Measurements from ENCODE around the gene TIMP1. TPM values are rescaled to one million over a fixed set of nuclear protein-coding genes. Genes with fewer than 3 reads are reported as not detected.
"Not testable (repeated sequence)": the region's sequence is repeated elsewhere in the genome, so short reads cannot be mapped to it uniquely, and the experiment has no call there.

The TIMP1 gene
- polyA plus RNA-seq, 1 donor: 84.0 TPM

DNA sequence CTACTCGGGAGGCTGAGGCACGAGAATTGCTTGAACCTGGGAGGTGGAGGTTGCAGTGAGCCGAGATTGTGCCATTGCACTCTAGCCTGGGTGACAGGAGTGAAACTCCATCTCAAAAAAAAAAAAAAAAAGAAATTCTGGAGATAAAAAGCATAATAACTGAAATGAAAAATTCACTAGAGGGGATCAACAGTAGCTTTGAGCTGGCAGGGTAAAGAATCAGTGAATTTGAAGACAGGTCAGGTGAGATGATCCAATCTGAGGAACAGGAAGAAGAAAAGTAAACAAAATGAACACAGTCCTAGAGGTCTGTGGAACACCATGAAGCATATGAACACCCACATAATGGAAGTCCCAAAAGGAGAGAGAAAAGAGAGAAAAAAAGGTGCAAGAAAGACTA is 15.0 kb downstream of the TIMP1 start:
- Histone ChIP-seq H3K27me3 (ENCODE audit: control insufficient read depth, insufficient read depth, low read length) (no peaks in the 10 kb centered on the region), H3K9me3 (ENCODE audit: control insufficient read depth, low read depth, low read length) (no peaks in the 10 kb centered on the region), H3K4me1 (ENCODE audit: control insufficient read depth, insufficient read depth, low read length) (no peaks in the 10 kb centered on the region), H3K4me3 (ENCODE audit: low read length) (no peak overlapping the region), H3K27ac (ENCODE audit: low read length) (no peak overlapping the region), H3K36me3 (ENCODE audit: control insufficient read depth, insufficient read depth, low read length) (no peaks in the 10 kb centered on the region)
- WGBS (ENCODE audit: insufficient coverage, low lambda C conversion rate): no CpG with 5 or more reads among the region's 3 CpGs
- DNase-seq: no peak

DNA sequence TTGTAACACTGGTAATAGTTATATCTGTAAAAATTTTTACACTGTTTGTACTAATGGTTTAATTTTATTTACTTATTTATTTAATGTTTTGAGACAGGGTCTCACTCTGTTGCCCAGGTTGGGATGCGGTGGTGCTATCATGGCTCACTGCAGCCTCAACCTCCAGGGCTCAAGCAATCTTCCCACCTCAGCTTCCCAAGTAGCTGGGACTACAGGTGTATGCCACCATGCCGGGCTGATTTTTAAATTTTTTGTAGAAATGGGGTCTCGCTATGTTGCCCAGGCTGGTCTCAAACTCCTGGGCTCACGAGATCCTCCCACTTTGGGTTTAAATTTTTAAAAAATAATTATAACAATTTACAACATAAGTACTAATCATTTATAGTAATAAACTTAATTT is 20.9 kb downstream of the TIMP1 start:
- DNase-seq; H3K9me3 ChIP-seq (ENCODE audit: control insufficient read depth, low read depth, low read length); H3K4me1 ChIP-seq (ENCODE audit: control insufficient read depth, insufficient read depth, low read length); H3K4me3 ChIP-seq (ENCODE audit: low read length); H3K27me3 ChIP-seq (ENCODE audit: control insufficient read depth, insufficient read depth, low read length); H3K27ac ChIP-seq (ENCODE audit: low read length); H3K36me3 ChIP-seq (ENCODE audit: control insufficient read depth, insufficient read depth, low read length): not testable (repeated sequence)
- no CpG with 5 or more reads among the region's 4 CpGs for WGBS (ENCODE audit: insufficient coverage, low lambda C conversion rate)

DNA sequence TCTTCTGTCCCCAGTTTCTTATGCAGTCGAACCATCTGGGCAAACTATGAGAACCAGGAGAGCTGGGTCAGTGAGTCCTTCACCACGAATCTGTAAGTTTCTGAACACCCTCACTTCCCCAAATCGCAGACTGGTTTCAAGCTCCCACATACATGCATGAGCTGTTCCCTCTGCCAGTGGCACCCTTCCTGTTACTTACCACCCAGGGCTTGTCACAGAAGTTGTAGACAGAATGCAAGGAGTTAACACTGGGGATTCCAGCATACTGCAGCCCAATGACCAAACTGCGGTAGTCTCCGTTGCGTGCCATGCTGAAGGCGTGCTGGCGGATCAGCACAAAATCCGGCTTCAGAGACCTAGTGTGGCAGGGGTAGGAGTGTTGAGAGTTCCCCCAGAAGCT is 22.8 kb downstream of the TIMP1 start:
- no peak for DNase-seq
- Histone ChIP-seq H3K36me3 (ENCODE audit: control insufficient read depth, insufficient read depth, low read length) (no peaks in the 10 kb centered on the region), H3K27ac (ENCODE audit: low read length) (no peak overlapping the region), H3K4me3 (ENCODE audit: low read length) (no peak overlapping the region), H3K4me1 (ENCODE audit: control insufficient read depth, insufficient read depth, low read length) (no peaks in the 10 kb centered on the region), H3K27me3 (ENCODE audit: control insufficient read depth, insufficient read depth, low read length) (no peaks in the 10 kb centered on the region), H3K9me3 (ENCODE audit: control insufficient read depth, low read depth, low read length) (no peaks in the 10 kb centered on the region)
- WGBS (ENCODE audit: insufficient coverage, low lambda C conversion rate): no CpG with 5 or more reads among the region's 9 CpGs

DNA sequence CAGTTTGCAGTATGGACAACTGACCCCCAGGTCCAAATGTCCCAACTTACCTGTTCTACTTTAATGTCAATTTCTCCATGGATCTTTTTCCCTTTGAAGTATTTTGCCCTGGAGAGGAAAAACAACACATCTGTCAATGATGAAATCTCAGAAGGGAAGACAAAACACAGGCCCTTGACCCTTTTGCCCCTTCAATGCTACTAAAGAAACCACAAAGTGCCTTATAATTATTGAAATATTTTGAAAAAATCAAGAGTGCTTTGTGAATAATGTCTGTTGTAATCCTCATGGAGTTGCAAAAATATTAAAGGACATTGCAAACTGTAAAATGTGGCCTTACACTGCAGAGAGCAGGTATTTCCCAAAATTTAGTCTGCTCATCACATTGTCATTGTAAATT is 24.9 kb downstream of the TIMP1 start:
- Histone ChIP-seq H3K4me3 (ENCODE audit: low read length) (no peak overlapping the region), H3K36me3 (ENCODE audit: control insufficient read depth, insufficient read depth, low read length) (no peaks in the 10 kb centered on the region), H3K4me1 (ENCODE audit: control insufficient read depth, insufficient read depth, low read length) (no peaks in the 10 kb centered on the region), H3K27me3 (ENCODE audit: control insufficient read depth, insufficient read depth, low read length) (no peaks in the 10 kb centered on the region), H3K9me3 (ENCODE audit: control insufficient read depth, low read depth, low read length) (no peaks in the 10 kb centered on the region), H3K27ac (ENCODE audit: low read length) (no peak overlapping the region)
- no peak for DNase-seq

DNA sequence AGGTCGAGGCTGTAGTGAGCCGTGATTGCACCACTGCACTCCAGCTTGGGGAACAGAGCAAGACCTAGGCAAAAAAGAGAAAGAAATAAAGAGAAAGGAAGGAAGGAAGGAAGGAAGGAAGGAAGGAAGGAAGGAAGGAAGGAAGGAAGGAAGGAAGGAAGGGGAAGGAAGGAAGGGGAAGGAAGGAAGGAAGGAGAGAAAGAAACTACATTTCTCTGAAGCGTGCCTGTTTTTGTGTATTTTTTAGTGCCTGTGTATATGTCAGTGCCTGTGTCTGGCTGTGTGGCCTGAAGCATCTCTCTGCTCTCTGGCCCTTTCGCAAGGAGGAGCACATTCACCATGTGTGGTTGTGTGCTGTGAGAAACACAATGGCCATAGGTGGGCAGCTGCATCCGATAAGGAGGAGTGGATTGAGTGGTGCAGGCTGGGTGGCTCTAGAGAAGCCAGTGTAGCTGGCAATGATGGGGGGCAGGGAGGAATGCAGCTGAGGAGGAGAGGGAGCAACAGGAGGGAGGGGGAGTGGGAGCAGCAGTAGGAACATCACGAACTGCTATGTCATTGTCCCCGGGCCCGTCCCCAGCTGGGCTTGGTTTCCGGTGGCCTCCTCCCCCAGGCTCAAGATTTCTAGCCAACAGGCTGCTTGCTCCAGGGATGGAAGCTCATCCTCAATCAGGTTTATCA is 26.0 kb downstream of the TIMP1 start:
- H3K4me1 ChIP-seq (ENCODE audit: control insufficient read depth, insufficient read depth, low read length): no peaks in the 10 kb centered on the region
- no peak overlapping the region for H3K4me3 ChIP-seq (ENCODE audit: low read length)
- no CpG with 5 or more reads among the region's 9 CpGs for WGBS (ENCODE audit: insufficient coverage, low lambda C conversion rate)
- no peaks in the 10 kb centered on the region for H3K36me3 ChIP-seq (ENCODE audit: control insufficient read depth, insufficient read depth, low read length)
- H3K27me3 ChIP-seq (ENCODE audit: control insufficient read depth, insufficient read depth, low read length): no peaks in the 10 kb centered on the region
- no peak overlapping the region for H3K27ac ChIP-seq (ENCODE audit: low read length)
- DNase-seq: no peak
- H3K9me3 ChIP-seq (ENCODE audit: control insufficient read depth, low read depth, low read length): no peaks in the 10 kb centered on the region

DNA sequence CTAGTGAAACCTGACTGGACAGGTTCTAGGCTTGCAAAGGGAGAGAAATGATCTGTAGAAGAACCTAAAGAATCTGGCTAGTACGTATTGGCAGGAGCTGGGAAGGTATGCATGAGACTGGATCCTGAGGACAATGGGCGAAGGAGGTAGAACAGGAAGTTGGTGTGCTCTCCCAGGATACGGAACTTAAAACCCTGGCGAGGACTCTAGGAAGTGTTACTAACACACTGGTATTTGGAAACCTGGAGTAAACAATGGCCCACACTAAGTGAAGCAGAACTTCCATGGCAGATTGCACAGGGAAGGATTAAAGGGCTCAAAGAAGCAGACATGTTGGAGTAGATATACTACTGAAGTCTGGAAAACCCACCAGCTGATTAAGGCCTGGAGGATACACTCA is 28.3 kb downstream of the TIMP1 start:
- Histone ChIP-seq H3K36me3 (ENCODE audit: control insufficient read depth, insufficient read depth, low read length) (no peaks in the 10 kb centered on the region), H3K4me3 (ENCODE audit: low read length) (no peak overlapping the region), H3K9me3 (ENCODE audit: control insufficient read depth, low read depth, low read length) (no peaks in the 10 kb centered on the region), H3K27me3 (ENCODE audit: control insufficient read depth, insufficient read depth, low read length) (no peaks in the 10 kb centered on the region), H3K4me1 (ENCODE audit: control insufficient read depth, insufficient read depth, low read length) (no peaks in the 10 kb centered on the region), H3K27ac (ENCODE audit: low read length) (no peak overlapping the region)
- WGBS (ENCODE audit: insufficient coverage, low lambda C conversion rate): no CpG with 5 or more reads among the region's 4 CpGs
- no peak for DNase-seq

DNA sequence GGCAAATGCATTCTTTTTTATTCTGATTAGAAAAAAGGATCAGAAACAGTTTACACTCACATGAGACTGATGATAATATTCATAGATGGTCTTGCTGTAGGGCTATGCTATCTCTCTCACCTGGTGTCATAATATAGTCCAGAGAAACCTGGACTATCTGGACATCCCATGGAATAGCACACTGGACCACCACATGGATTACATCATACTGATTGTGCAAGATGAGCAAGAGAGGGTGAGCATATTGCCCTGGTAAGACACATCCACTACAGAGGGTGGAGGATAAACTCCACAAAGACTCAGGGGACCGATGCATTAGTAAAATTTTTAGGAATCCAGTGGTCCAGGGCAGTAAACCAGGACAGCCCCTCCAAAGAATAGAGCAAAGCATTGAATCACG is 29.3 kb downstream of the TIMP1 start:
- Histone ChIP-seq H3K36me3 (ENCODE audit: control insufficient read depth, insufficient read depth, low read length) (no peaks in the 10 kb centered on the region), H3K27me3 (ENCODE audit: control insufficient read depth, insufficient read depth, low read length) (no peaks in the 10 kb centered on the region), H3K4me1 (ENCODE audit: control insufficient read depth, insufficient read depth, low read length) (no peaks in the 10 kb centered on the region), H3K9me3 (ENCODE audit: control insufficient read depth, low read depth, low read length) (no peaks in the 10 kb centered on the region), H3K4me3 (ENCODE audit: low read length) (no peak overlapping the region), H3K27ac (ENCODE audit: low read length) (no peak overlapping the region)
- no CpG with 5 or more reads among the region's 2 CpGs for WGBS (ENCODE audit: insufficient coverage, low lambda C conversion rate)
- no peak for DNase-seq

DNA sequence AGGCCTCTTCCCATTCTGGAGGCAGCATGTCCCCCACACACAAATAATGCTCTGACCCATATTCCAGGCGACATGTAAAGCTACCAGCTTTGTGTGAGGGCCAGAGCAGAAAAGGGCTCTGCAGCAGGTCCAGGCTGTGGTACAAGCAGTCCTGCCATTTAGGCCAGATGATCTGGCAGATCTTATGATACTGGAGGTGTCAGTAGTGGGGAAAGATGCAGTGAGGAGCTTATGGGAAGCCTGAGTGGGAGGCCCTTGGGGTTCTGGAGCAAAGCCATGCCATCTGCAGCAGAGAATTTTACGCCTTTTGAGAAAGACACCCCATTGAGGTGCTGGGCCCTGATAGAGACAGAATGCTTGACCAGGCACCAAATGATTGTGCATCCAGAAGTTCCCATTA is 29.7 kb downstream of the TIMP1 start:
- no peaks in the 10 kb centered on the region for H3K4me1 ChIP-seq (ENCODE audit: control insufficient read depth, insufficient read depth, low read length)
- no peak overlapping the region for H3K27ac ChIP-seq (ENCODE audit: low read length)
- H3K27me3 ChIP-seq (ENCODE audit: control insufficient read depth, insufficient read depth, low read length): no peaks in the 10 kb centered on the region
- no peaks in the 10 kb centered on the region for H3K36me3 ChIP-seq (ENCODE audit: control insufficient read depth, insufficient read depth, low read length)
- no CpG with 5 or more reads among the region's 2 CpGs for WGBS (ENCODE audit: insufficient coverage, low lambda C conversion rate)
- H3K9me3 ChIP-seq (ENCODE audit: control insufficient read depth, low read depth, low read length): no peaks in the 10 kb centered on the region
- no peak for DNase-seq
- no peak overlapping the region for H3K4me3 ChIP-seq (ENCODE audit: low read length)

DNA sequence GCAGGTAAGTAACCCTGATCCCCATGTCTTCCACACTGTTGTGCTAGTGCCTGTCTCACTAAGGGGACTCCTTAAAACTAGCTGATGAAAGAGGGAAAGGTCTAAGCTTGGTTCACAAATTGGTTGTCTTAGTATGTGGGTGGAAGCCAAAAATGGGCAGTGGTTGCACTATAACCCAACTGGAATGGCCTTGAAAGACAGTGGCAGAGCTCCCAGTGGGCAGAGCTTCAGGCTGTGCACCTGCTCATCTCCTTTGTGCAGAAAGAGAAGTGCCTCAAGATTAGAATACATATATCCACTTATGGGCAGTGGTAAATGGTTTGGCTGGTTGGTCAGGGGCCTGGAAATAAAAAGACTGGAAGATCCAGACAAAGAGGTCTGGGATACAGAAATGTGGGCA is 30.2 kb downstream of the TIMP1 start:
- no peak for DNase-seq
- H3K4me1 ChIP-seq (ENCODE audit: control insufficient read depth, insufficient read depth, low read length): no peaks in the 10 kb centered on the region
- H3K4me3 ChIP-seq (ENCODE audit: low read length): no peak overlapping the region
- H3K27ac ChIP-seq (ENCODE audit: low read length): no peak overlapping the region
- no peaks in the 10 kb centered on the region for H3K27me3 ChIP-seq (ENCODE audit: control insufficient read depth, insufficient read depth, low read length)
- no peaks in the 10 kb centered on the region for H3K9me3 ChIP-seq (ENCODE audit: control insufficient read depth, low read depth, low read length)
- H3K36me3 ChIP-seq (ENCODE audit: control insufficient read depth, insufficient read depth, low read length): no peaks in the 10 kb centered on the region

DNA sequence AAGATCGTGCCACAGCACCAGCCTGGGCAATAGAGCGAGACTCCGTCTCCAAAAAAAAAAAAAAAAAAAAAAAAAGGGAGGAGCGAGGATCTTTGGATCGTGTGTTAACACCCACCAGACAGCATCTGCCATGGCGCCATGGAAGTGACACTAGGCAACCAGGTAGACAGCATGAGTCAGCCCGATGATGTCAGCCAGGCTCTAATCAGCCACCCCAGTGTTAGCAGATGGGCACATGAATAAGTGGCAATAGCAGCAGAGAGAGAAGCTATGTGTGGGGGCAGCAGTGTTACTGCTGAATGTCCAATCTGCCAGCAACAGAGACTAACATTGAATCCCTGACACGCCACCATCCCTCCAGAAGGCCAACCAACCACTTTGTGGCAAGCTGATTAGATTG is 30.8 kb downstream of the TIMP1 start:
- Histone ChIP-seq H3K36me3 (ENCODE audit: control insufficient read depth, insufficient read depth, low read length) (no peaks in the 10 kb centered on the region), H3K27me3 (ENCODE audit: control insufficient read depth, insufficient read depth, low read length) (no peaks in the 10 kb centered on the region), H3K4me3 (ENCODE audit: low read length) (no peak overlapping the region), H3K9me3 (ENCODE audit: control insufficient read depth, low read depth, low read length) (no peaks in the 10 kb centered on the region), H3K4me1 (ENCODE audit: control insufficient read depth, insufficient read depth, low read length) (no peaks in the 10 kb centered on the region), H3K27ac (ENCODE audit: low read length) (no peak overlapping the region)
- no CpG with 5 or more reads among the region's 8 CpGs for WGBS (ENCODE audit: insufficient coverage, low lambda C conversion rate)
- DNase-seq: no peak

DNA sequence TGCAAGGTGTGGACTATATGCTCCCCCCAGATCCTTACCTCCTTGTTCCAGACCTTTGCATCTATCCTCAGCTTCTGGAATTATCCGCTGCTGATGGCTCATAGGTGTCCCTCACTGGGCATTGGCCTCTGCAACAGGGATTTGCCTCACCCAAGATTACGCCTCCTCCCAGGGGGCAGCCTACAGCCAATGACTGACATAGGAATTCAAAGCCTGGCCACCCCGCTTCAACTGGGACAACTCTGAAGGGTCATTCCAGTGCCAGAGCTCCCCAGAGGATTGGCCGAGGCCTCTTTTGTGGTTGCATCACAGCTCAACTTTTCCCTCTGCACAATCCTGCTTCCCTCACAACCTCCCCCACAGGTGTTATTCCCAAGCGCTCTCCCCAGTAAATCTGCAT is 32.4 kb downstream of the TIMP1 start:
- no peak for DNase-seq

More for the DNA sequence above, 32.4 kb downstream of the TIMP1 start:
- no CpG with 5 or more reads among the region's 5 CpGs for WGBS (ENCODE audit: insufficient coverage, low lambda C conversion rate)
- Histone ChIP-seq H3K27me3 (ENCODE audit: control insufficient read depth, insufficient read depth, low read length) (peaks cover 7% of the 10 kb centered on the region), H3K36me3 (ENCODE audit: control insufficient read depth, insufficient read depth, low read length) (no peaks in the 10 kb centered on the region), H3K4me3 (ENCODE audit: low read length) (no peak overlapping the region), H3K9me3 (ENCODE audit: control insufficient read depth, low read depth, low read length) (no peaks in the 10 kb centered on the region), H3K4me1 (ENCODE audit: control insufficient read depth, insufficient read depth, low read length) (no peaks in the 10 kb centered on the region), H3K27ac (ENCODE audit: low read length) (no peak overlapping the region)

Data from large intestine (tissue), 3 donors.